ENCODE data around the gene CLEC1B. TPM values are rescaled to one million over a fixed set of nuclear protein-coding genes. Genes with fewer than 3 reads are reported as not detected.
A peak's percentile ranks its signal among the peaks of the same experiment; 100 is the strongest.
"Not testable (repeated sequence)": the region's sequence is repeated elsewhere in the genome, so short reads cannot be mapped to it uniquely, and the experiment has no call there.

CLEC1B gene
- not detected in 2 replicates for total RNA-seq

DNA sequence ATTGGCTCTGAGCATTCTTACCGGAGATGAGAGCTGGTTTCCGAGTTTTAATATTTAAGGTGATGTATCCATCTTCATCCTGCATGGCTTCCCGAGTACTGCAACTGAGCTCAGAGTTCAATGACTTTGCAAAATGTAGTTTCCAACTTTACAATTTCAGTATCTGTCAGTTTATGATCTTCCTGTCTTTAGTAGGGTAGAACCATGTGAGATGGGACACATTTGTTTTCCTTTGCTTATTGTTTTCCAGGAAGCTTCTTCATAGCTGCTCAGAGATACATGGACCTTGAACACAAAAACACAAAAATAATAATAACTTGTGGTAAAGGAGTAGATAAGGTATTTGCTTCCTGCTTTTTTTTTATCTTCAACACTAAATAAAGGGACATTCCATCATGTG lies at the start of gene CLEC1B:
TSS of gene CLEC1B (minus strand) at position 106 of the 400 bp plus-strand sequence. CDS start at position 85, 21 bp downstream.
- DNase-seq (ENCODE audit: low read depth in 2 of 2): no peak

DNA sequence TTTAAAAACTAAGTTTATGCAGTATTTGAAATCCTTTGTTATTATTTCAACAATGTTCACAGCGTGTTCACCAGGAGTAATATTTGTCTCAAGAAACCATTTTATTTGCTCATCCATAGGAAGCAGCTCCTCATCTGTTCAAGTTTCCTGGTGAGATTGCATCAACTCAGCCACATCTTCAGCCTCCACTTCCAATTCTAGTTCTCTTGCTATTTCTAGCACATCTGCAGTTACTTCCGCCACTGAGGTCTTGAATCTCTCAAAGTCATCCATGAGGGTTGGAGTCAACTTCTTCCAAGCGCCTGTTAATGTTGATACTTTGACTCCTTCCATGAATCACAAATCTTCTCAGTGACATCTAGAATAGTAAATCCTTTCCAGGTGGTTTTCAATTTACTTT lies 49.6 kb upstream of the CLEC1B start:
- DNase-seq (ENCODE audit: low read depth in 2 of 2): no peak

DNA sequence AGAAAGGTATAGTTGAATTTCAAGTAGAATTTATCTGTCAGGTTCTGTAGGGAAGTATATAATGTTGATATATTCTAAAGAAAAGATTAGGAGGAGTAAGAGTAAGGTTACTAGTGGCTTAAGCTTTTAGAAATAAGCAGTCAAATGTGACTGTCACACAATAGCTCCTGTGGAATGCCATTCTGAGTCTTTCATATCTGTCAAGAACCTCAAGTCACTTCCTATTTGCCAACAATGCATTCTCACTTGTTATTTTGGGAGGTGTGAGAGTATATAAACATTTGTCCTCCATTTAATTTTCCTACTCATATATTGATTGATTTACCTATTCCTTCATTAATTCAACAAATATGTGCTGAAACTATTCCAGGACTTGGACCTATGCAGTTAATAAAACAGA lies 43.2 kb upstream of the CLEC1B start:
- peak in 1 of 2 donors; percentile 62 for DNase-seq (ENCODE audit: low read depth in 2 of 2)

DNA sequence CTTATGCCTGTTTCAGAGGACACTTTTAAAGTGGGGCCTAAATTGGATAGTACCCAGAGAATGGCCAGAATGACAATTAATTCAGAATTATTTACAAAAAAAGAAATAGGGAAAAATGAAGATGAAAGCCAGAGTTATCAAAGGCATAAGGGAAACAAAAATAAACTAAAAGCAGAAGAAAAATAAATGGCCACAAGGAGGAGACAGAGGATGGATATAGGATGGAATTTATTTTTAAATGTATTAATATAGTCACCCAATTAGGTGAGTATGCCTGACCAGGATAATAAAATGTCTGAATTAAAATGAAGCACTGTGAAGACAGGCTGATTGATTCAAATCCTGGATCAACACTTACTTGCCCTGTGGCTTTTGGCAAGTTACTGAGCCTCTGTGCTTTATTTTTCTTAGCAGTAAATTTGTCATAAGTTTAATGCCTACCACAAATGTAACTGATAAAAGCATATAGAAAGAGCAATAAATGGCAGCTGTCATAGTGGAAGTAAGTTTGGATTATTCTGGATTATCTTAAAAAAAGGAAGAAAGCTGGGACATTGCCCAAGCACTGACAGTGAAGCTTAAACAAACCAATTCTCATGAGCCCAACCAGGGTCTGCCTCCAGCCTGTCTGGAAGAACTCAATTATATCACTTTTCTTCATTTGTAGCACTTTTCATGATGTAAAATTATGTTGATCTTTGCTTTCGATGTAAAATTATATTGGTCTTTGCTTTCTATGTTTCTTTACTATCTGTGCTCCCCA lies 35.0 kb upstream of the CLEC1B start:
- DNase-seq (ENCODE audit: low read depth in 2 of 2): peak; percentile 61 to 67

DNA sequence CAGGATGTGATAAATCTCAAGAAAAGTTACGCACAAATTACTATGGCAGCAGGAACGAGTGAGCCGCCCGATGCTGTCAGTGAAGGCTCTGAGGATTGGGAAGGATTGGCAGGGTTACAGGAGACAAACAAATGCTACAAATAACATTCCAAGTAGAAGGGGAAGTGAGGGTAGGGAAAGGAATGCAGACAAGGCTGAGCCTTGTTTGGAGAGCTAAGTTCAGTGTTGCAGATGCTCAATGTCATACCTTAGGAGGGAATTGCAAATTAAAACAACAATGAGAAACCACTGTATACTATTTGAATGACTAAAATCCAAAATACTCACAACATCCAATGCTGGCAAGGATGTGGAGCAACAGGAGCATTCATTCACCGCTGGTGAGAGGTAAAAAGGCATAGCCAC lies 32.9 kb upstream of the CLEC1B start:
- peak; percentile 21 to 100 for DNase-seq (ENCODE audit: low read depth in 2 of 2)

DNA sequence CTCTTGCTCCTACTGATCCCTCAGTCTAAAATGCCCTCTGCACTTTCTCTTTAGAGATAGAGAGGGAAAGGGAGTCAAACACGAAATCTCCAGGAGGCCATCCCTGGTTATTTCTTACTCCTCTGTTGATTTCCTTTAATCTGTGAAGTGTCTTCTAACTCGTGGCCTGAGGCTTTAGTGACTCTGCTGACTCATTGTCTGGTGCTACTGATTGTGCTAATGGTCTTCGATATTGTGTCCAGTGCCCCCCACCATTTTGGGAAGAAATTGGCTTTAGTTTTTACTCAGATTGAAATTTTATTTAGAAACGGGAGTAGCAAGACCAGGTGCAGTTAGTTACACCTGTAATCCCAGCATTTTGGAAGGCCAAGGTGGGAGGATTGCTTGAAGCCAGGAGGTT lies 32.4 kb upstream of the CLEC1B start:
- peak in 1 of 2 donors; percentile 91 for DNase-seq (ENCODE audit: low read depth in 2 of 2)

DNA sequence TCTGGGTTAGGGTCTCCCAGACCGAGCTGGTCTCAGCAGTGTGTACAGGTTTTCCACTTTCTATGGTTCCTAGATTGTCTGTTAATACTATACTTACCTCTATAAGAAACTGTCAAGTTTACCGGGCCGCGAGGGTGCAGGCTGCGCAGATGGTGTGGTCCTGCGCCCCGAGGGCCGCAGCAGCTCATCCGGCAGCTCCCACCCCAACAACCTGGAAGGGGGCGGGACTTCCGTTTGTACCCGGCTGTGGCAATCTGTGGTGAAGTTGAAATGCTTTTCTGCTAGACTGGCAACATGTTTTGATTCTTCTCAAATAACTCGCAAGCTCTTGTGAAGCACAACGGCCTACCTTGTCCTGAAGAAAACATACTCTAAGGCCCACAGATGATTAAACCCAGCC lies 31.5 kb upstream of the CLEC1B start, which contains the start of gene CLEC9A:
TSS of gene CLEC9A (plus strand) at position 237 of the 400 bp plus-strand sequence. CDS start 22,006 bp downstream, outside the sequence.
- no peak for DNase-seq (ENCODE audit: low read depth in 2 of 2)

DNA sequence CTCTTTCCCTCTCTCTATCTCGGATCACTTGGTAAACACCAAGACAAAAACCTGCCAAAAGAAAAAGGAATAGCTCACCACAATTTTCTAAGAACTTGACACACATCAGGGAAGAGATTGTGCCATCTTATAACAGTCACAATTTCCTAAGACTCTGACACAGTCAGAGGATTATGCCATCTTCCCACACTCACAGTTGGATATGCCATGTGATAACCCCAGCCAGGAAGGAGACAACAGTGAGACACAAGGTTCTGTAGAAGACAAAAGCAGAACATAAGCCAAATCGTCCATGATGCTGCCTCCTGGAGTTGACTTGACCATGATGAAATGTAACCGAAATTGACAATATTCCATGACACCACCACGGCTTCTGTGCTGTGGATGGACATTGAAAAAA lies 28.8 kb upstream of the CLEC1B start:
- DNase-seq (ENCODE audit: low read depth in 2 of 2): peak in 1 of 2 donors; percentile 45

DNA sequence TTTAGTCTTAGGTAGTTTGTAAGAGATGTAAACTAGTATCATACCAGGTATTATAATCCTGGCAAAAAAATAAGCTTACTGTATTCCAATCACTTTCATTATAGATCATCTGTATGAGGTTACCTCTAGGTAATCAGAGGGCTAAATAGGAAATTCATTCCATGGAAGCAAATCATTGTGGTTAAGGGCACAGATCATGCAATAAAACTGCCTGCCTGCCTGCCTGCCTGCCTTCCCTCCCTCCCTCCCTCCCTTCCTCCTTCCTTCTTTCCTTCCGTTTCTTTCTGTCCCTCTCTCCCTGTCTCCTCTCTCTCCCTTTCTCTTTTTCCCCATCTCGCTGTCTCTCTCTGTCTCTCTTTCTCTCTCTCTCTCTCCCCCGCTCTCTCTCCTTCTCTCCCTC lies 28.4 kb upstream of the CLEC1B start:
- no peak for DNase-seq (ENCODE audit: low read depth in 2 of 2)

DNA sequence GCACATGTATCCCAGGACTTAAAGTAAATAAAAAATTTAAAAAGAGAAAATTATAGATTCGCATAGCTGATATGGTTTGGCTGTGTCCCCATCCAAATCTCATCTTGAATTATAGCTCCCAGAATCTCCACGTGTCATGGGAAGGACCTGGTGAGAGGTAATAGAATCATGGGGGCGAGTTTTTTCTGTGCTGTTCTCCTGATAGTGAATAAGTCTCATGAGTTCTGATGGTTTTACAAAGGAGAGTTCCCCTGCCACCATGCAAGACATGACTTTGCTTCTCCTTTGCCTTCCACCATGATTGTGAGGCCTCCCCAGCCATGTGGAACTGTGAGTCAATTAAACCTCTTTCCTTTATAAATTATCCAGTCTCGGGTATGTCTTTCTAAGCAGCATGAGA lies 27.7 kb upstream of the CLEC1B start:
- DNase-seq (ENCODE audit: low read depth in 2 of 2): not testable (repeated sequence)

DNA sequence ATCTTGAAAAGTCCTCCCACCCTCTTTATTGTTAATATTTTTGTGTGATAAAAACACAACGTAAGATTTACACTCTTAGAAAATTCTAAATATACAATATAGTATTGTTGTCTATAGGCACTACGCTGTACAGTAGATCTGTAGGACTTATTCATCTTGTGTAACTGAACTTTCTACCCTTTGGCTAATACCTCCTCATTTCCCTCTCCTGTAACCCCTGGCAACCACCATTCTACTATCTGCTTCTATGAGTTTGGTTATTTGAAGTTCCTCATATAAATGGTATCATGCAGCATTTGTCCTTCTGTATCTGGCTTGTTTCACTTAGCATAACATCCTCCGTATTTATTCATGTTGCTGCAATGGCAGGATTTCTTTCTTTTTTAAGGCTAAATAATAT lies 26.3 kb upstream of the CLEC1B start:
- no peak for DNase-seq (ENCODE audit: low read depth in 2 of 2)

DNA sequence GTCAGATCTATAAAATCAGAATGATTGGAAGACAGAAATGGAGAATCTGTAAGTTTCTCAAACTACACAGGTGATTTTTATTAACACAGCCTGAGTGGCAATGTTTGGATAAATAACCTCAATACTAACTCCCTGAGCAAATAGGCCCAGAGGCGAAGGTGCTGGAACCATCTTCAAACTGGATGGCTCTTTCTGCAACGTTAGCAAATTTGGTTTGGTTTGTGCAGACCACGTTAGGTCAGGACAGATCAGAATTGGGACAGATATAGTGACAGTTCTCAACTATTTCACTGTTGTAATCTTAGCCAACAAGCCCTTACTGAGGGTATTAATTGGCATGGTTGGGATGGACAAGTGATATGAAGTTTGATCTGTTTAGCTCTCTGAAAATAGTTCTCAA lies 22.4 kb upstream of the CLEC1B start:
- DNase-seq (ENCODE audit: low read depth in 2 of 2): no peak

DNA sequence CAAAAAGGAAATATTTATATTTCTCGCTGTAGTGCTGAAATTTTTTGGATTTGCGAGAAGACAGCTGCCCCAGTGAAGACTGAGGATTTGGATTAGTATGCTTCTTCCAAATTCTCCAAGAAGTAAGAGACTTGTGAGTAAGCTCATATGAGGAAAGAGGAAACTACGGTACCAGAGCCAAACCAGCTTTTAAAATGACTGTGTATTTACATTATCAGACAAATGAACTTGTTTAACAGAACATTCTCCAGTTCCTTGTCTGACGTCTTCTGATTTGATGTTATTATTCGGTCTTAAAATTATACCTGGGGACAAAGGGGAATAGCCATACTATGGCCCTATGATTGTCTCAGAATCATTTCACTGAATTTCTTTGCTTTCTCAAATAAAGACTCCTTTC lies 19.5 kb upstream of the CLEC1B start:
- DNase-seq (ENCODE audit: low read depth in 2 of 2): peak in 1 of 2 donors; percentile 87

DNA sequence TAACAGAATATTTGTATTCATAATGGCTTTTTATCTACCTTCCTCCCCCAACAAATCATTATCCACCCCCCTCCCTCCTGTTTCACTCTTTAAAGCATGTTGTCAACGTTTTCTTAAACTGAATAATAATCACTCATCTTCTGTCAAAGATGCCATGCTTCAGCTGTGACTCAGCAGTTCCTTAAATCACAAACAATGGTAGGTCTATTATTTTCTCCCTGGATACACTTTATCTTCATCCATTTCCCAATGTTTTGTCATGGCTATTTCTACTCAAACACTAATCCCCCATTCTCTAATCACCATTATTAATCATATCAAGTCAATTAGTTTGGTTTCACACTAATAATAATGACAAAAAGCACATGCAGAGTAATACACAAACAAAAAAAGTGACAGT lies 18.0 kb upstream of the CLEC1B start:
- peak; percentile 29 to 96 for DNase-seq (ENCODE audit: low read depth in 2 of 2)

DNA sequence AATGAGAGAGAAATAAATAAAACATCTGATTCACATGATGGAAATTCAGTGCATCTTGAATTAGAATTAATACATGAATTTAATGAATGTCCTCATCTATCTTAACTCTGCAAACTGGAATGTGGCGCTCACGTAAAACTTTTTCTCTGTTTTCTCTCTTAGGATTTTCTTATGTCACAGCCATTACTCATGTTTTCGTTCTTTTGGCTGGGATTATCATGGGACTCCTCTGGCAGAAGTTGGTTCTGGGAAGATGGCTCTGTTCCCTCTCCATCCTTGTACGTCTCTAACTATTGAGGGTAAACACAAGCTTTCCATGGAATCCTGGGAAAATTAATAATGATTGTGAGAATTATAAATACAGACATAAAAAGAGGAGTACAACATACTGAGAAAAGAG lies 16.5 kb upstream of the CLEC1B start:
- DNase-seq (ENCODE audit: low read depth in 2 of 2): no peak

DNA sequence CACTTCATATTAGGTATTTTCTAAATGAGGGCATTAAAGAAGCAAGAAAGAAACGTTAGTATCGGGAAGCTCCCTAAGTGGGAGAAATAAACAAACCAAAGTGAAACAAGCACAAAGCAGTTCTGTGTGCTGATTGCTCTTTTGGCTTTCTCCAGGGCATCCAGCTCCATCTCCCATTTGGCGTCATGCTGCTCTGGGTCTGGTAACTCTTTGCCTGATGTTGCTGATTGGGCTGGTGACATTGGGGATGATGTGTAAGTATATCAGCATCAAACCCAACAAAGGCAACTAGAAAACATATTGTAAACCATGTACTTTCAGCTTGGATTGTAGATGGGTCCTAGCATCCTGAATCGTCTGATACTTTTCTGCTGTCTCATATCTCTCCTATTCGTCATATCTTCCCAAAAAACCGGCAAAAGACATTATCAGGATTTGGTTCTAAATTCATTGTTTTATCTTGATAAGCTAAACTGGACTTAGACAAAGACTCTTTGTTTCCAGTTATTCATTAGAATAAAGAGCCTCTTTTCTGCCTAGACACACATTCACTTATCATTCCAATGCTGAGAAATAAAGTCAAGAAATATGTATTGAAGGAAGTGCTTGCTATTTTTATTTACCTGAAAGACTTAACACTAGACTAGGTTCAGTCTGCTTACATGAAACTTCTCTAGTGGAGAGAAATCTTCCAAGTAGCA lies 13.9 kb upstream of the CLEC1B start:
- DNase-seq (ENCODE audit: low read depth in 2 of 2): no peak

DNA sequence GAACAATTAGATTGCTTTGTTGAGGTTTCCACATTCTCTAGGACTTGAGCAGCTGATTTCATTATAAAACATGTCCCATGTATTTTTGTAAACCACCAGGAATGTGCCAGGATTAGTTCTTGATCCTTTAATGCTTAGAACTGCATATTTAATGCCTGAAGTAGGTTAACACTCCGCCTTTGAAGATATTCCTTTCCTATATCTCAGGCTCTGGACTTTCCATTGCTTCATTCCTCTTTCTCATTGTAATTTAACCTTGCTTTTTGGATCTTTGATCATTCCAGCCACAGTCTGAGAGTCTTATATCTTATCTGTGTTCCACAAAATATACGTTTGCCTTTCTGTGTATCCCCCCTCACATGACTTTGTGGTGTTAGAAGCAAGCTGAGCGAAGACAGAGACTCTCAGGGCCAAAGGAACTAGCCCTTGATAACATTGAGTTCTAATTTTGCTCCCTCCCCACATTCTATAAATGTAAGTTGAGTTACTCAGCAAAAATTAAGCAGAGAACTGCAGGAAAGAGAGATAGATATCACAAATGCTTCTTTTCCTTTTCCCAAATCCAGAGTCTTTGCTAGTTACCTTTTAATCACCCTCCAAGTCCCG lies 2.4 kb upstream of the CLEC1B start:
- no peak for DNase-seq (ENCODE audit: low read depth in 2 of 2)

DNA sequence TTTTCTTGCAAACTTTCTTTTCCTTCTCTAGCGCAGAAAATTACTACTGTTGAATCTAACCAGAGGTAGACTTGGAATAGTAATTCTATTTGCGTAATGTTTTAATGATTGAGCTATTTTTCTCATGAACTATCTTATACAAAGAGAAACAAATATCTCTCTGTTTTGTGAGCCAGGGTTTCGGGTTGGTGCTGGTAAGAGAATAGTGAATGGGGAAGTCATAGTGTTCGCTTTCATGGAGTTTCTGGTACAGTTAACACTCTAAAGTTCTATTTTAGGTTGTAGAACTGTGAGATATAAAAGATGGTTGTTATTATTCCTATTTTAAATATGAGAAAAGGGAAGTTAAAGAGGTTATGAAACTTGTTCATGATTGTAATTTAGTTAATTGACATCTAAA lies 6.6 kb downstream of the CLEC1B start:
- DNase-seq (ENCODE audit: low read depth in 2 of 2): no peak

DNA sequence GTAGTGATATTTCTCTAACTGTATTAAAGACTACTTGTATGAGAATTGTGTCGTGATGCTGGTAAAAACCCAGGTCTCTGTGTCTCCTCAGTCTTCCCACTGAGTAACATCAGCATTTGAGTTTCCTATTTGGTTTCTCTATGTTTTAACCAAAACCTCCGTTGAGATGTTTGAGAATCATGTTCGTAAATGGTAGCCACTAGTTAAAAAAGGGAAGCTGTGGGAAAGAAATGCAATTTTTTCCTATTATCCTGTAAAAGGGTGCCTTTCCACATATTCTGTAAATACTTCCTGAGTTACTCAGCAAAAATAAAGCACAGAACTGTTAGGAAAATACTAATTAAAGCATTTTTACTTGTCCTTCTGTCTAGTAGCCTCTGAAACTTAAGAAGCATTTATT lies 7.0 kb downstream of the CLEC1B start:
- no peak for DNase-seq (ENCODE audit: low read depth in 2 of 2)

DNA sequence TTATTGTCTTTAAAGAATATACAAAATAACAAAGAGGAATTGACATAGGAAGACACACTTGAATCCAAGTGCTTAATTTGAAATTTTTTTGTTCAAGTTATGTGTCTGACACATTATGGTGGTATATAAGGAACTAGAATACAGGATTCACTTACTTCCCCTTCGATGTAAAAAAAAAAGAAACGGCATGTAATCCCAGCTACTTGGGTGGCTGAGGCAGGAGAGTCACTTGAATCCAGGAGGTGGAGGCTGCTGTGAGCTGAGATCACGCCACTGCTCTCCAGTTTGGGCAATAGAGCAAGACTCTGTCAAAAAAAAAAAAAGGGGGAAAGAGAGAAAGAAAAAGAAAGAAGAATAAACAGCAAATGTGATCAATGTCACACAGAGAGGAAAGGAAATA lies 18.8 kb downstream of the CLEC1B start:
- no peak for DNase-seq (ENCODE audit: low read depth in 2 of 2)

DNA sequence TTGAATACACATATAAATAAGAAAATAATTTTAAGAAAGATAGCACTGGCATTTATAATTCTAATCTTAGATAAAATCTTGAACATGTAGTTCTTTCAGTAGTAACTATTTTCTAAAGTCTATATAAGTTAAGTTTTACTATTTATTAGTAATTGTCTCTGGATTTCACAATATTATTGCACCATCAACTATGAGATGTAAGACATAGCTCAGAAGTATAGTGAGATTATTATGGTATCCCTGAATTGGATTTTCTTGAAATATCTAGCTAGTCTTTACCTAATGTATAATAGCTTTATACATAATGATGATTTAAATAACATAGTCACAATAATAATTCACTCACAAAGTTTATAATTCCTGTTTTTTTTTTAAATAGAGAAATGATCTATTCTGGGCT lies 21.0 kb downstream of the CLEC1B start:
- no peak for DNase-seq (ENCODE audit: low read depth in 2 of 2)

DNA sequence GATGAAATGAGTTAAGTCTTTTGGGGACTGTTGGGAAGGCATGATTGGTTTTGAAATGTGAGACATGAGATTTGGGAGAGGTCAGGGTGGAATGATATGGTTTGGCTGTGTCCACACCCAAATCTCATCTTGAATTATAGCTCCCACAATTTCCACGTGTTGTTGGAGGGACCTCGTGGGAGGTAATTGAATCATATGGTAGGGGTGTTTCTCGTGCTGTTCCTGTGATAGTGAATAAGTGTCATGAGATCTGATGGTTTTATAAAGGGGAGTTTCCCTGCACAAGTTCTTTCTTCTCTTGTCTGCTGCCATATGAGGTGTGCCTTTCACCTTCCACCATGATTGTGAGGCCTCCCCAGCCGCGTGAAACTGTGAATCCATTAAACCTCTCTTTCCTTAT lies 22.3 kb downstream of the CLEC1B start:
- not testable (repeated sequence) for DNase-seq (ENCODE audit: low read depth in 2 of 2)

DNA sequence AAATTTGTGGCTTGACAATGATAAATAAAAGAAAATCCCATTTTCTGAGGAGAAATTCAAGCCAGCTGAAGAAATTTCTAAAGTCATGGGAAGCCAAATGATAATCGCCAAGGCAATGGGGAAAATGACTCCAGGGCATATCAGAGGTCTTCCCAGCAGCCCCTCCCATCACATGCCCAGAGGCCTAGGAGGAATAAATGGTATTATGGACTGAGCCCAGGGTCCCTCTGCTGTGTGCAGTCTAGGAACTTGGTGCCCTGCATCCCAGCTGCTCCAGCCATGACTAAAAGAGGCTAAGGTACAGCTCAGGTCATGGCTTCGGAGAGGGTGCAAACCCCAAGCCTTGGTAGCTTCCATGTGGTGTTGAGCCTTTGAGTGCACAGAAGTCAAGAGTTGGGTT lies 23.3 kb downstream of the CLEC1B start:
- DNase-seq (ENCODE audit: low read depth in 2 of 2): no peak

All from lung microvascular endothelial cell (primary cell).